AG09319 (cell line): ENCODE data around the gene KIF15.

Experiments
- DNase-seq: peaks from one replicate; pipeline ENCODE4 v3.0.0-alpha.2; 2010; ENCODE audit warnings: low read depth; ENCODE audit errors: extremely low read depth
- CTCF ChIP-seq: IDR thresholded peaks from 2 replicates; pipeline ENCODE4 v1.5.1; 2011; ENCODE audit warnings: low read depth, mild to moderate bottlenecking, inconsistent platforms, low read length, moderate library complexity

KIF15 gene

GRCh38 chr3:44827196-44827595, 65.6 kb downstream of the KIF15 start:
- no peak for TF ChIP-seq CTCF
- no peak for DNase-seq

DNA sequence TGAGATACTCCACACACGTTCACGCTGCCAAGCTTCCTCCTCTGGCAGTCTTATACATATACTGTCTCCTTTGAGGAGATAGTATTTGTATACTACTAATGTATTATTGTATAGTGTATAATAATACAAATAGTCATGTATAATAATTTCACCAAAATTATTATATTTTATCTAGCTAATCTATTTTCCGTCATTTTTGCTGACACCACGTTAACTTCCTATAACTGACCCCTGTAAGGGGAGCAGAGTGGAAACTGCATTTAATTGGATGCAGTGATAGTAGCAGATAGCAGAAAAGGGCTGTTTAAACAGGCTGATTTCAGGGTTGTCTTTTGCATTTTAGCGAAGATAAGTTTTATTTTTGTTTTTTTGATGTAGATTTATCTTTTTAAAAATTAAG, 69.6 kb downstream of the KIF15 start:
- no peak for TF ChIP-seq CTCF
- DNase-seq = no peak

- TF ChIP-seq CTCF = no peak
- no peak for DNase-seq
Measured at GRCh38 chr3:44832032-44832431, 70.4 kb downstream of the KIF15 start.

- no peak for TF ChIP-seq CTCF
- no peak for DNase-seq
Measured at GRCh38 chr3:44832965-44833364, 71.4 kb downstream of the KIF15 start.

- no peak for DNase-seq
- no peak for TF ChIP-seq CTCF
Measured at GRCh38 chr3:44833394-44833793, 71.8 kb downstream of the KIF15 start.

- no peak for TF ChIP-seq CTCF
- no peak for DNase-seq
Measured at GRCh38 chr3:44835684-44836083, 74.1 kb downstream of the KIF15 start.

DNA sequence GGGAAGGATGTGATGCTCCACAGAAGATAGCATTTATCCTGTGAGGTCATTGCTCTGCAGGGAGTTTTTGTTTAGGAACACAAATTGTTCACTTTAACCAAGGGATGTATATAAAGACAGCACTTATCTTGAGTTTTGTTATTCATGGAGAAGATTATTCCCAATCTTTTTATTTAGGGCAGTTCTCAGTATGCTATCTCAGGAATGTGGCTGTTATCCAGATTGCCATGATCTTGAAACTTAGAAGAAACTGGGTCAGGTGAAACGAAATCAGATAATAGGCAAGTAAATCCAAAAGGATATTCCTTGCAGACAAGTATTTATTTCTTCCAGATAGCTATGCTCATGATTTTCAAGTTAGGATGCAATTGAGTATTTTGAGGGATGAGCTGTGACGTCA, 80.8 kb downstream of the KIF15 start:
- no peak for TF ChIP-seq CTCF
- no peak for DNase-seq
